Tibial nerve (tissue), 4 donors: ENCODE results near the gene TMEM178B.

ENCODE experiments used
- CTCF ChIP-seq, 5 experiments: fragments of 200-600 bp in 3 of 5; fragments of 450-650 bp in 2 of 5; sonication (generic) in 3 of 5; IDR thresholded peaks; one replicate each; pipeline ENCODE4 v1.5.1; 2016 to 2019; ENCODE audit warnings: antibody characterized with exemption in 5 of 5, mild to moderate bottlenecking in 3 of 5, moderate library complexity in 2 of 5
- EP300 ChIP-seq, 2 donors: sonication (generic); formaldehyde crosslinking; IDR thresholded peaks; one replicate each; pipeline ENCODE4 v1.6.1; 2017; ENCODE audit warnings: antibody characterized with exemption in 2 of 2, mild to moderate bottlenecking in 1 of 2
- POLR2A ChIP-seq, 2 donors: fragments of 450-650 bp; IDR thresholded peaks; one replicate each; pipeline ENCODE4 v1.6.1; 2017; ENCODE audit warnings: antibody characterized with exemption in 2 of 2, mild to moderate bottlenecking in 2 of 2, moderate library complexity in 2 of 2

GRCh38 chr7:141074997-141075396 is 1.1 kb downstream of the TMEM178B start:
- TF ChIP-seq CTCF (IDR thresholded peaks at IDR 0.05) (no peak), POLR2A (IDR thresholded peaks at IDR 0.05) (no peak), EP300 (IDR thresholded peaks at IDR 0.05) (no peak)
